Brain pericyte (primary cell): ENCODE results near the gene ADAMTS16.

Experiments used
- DNase-seq: peaks from one replicate; pipeline ENCODE4 v3.0.0-alpha.2; 2012; ENCODE audit warnings: low read depth, low spot score

Gene ADAMTS16

DNA sequence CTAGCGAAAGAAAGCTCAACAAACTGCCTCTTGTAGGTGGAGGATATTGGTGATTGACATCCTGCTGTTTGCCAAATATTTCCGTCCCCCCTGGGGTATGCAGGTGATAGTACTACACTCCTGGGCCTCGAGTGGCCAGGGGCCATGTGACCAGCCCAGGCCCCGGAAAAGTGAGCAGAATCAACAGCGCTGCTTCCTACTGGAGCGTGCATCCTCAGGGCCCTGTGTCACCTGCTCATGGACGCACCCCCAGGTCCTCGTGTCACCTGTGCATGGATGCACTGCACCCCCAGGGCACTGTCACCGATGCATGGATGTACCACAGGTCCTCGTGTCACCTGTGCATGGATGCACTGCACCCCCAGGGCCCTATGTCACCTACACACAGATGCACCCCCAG, 43.8 kb downstream of the ADAMTS16 start:
- DNase-seq: no peak

DNA sequence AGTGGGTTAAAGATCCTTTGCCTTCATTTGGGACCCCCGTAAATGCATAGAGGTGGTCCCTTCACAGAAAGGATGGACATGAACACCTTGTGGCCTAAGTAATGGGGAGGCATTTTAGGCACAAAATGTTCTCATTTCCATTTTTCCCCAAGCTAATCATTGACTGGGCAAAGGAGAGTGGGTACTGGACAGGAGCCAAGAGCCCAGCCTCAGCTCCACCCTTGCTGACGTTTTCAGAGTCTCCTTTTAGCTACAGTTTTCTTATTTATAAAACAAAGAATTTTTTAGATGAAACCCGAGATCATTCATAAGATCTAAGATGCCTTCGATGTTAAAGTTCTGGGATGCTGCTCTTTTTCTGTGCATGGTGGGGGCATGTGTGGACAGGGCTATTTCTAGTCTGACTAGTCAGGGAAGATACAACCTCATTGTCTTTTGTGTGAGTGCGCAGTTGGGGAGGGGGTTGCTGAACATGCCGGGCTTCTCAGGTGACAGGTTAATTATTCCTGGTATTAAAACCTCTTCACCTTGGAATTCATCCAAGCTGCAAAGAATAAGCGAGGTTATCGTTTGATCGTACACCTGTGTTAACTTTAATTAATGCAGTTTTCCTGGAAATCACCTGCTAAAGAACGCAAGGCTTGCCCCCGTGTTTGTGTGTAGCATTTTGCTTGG, 48.4 kb downstream of the ADAMTS16 start:
- DNase-seq: no peak

DNA sequence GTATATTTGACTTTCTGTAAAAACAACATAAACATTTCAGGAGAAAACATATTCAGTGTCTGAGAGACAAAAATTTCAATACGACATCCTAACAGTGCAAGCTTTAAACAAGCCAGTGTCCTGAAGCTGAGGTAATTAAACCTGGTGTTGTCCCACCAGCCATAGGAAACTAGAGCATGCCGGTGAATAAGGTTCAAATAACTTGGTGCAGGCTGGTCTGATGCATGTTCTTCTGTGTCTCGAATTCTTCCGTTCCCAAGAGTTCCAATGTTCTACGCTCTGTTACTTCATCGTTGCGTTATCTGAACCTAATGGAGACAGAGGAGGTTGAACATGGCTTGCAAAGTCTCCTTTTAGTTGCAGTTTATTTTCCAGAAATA, 48.9 kb downstream of the ADAMTS16 start:
- DNase-seq: no peak

DNA sequence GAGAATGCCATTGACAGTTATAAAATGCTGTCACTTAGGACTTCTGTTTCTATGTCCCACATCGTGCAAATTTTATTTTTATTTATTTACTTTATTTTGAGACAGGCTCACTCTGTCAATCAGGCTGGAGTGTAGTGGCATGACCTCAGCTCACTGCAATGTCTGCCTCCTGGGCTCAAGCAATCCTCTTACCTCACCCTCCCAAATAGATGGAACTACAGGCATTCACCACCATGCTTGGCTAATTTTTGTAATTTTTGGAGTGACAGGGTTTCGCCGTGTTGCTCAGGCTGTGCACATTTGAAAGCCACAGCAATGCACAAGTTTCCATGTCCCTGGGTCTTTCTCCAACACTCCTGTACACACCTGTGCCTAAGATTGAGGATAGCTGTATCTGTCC, 51.8 kb downstream of the ADAMTS16 start:
- DNase-seq: no peak

DNA sequence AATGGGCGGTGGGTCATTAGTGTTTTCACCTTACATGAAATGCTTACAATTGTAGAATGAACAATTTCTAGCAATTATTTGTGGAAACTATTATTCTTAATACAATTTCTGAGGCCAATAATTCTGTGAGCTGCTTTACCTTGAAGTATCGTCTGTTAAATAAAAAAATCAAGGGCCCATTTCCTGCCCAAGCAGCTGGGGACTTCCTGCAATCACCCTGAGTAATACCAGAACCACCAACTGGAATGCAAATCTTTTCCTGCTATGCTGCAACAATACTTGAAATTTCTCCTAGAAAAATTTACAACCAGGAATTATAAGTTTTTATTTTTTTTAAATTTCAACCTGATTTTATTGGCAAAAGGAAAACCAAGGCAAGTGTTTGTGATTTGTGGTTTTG, 52.6 kb downstream of the ADAMTS16 start:
- no peak for DNase-seq

DNA sequence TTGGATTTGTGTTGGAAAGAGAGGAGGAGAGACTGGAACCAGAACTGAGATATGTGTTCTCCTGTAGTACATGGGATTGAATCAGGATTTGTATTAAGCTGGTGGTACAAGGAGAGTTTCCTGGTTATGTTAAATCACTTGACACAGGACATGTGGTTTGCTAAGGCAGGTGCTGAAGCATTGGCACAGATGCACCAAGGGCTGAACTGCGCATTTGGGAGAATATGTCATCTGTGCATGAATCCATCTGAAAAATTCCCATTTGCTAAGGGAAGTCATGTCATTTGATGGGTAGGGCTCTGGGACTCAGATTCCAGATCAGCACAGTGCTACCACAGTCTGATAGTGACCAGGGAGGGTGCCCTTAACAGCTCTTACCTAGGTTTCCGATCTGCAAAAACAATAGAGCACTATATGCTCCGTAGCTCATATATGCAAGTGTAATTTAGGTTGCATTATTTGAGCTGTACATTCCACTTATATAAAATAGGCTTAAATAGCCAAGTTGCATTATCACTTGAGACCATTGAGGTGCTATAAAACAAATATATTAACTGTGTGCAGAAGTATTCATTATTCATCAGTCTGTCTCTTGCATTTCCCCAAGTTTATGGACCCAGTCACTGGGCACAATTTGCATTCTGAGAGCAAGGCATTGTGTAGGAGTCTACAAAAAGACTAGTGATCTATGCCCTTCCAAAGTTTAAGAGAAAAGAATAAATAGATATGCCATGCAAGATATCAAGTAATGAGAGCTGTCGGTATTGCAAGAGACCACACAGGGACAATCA, 55.2 kb downstream of the ADAMTS16 start:
- DNase-seq: no peak

DNA sequence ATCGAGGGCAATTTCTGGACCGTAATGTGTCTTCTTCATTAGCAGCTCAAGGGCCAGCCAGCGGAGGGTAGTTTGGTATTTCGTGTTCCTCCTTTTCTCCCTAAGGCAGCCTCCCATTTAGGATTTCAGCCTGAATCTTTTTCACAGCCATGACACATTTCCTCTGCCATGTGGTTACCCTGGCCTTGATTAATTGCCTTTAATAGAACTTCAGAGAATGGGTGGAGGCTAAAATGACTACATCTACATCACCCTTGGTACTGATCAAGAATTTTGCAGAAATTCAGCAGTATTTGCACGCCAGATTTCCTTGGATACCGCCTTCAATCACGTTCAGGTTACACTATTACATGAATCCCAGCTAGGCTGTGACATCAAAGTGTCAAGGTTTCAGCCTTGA, 58.0 kb downstream of the ADAMTS16 start:
- DNase-seq: no peak

DNA sequence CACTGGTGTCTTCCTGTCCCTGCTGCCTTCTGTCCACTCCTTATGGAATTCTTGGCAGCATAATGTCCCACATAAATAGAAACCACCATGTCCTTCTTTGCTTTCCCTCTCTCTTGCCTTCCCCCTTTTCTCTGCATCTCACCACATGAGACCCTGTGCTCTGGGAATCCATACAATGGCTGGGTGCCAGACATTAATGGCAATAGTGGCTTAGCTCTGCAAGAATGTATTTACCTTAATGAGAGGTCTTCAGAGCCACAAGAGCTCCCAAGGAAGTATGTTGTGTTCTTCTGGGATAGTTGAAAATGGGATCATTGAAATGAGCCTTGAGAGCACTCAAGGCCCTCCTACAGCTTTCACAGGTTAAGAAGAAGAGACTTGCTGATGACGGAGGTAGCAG, 58.7 kb downstream of the ADAMTS16 start:
- DNase-seq: no peak

DNA sequence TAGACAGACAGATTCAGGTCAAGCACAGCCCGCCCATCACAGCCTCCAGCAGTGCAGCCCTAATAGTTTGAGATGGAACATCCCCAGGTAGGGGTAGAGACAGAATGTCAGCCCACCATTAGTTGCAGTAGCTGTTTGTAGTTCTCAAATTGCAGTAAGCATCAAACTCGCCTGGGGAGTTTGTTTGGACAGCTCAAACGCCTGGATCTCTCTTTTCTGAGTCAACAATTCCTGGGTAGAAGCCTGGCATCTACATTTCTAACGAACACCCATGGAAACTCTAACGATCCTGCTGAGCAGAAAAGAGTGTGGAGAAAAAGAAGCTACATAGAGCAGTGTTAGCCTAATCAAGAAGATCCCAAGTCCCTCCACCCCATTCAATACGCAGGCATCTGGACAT, 59.4 kb downstream of the ADAMTS16 start:
- DNase-seq: no peak

DNA sequence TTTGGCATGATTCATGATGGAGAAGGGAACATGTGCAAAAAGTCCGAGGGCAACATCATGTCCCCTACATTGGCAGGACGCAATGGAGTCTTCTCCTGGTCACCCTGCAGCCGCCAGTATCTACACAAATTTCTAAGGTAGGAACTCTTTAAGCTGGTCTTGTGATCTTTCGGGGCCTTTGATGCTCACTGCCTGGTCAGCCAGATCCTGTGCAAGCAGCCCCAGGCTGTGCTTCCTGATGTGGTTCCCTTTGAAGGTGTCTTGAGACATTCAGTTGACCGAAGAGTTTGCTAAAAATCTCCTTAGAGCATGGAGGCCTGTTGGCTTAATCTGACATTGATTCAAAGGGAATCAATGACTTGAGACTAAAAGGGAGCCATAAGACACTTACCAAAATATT, 60.0 kb downstream of the ADAMTS16 start:
- DNase-seq: no peak

DNA sequence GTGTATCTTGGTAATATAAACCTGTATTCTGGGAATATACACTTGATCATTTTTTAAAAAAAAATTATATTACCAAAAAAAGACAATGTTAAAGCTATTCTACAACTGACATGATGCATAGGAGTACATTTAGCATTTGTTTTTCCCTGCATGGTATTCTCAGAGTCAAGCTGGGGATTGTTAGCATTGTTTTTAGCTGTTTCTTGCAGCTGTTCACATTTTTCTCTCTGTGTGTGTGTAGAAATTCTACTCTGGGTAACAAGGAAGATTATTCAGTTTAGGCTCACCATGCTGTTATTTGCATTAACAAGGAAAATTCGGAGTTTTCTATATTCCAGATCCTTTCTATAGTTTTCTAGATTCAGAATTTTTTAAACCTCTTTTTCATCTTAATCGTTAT, 62.2 kb downstream of the ADAMTS16 start:
- no peak for DNase-seq

DNA sequence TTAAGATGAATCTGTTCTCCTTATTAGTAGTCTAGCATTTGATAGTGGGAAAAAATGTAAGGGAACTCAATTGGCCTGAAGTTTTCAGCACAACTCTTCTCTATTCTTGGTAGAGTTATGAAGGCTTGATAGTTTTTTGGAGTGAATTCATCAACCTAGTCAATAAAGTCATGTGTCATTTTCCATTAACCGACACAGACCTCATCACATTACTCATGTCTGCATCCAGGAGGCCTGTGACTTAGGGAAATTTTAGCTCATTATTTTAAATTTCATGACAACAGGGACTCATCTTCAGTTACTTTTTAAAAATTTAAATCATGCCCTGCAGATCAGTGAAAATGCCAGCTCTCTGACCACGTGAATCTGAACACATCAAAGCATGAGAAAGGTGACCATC, 63.3 kb downstream of the ADAMTS16 start:
- DNase-seq: no peak

DNA sequence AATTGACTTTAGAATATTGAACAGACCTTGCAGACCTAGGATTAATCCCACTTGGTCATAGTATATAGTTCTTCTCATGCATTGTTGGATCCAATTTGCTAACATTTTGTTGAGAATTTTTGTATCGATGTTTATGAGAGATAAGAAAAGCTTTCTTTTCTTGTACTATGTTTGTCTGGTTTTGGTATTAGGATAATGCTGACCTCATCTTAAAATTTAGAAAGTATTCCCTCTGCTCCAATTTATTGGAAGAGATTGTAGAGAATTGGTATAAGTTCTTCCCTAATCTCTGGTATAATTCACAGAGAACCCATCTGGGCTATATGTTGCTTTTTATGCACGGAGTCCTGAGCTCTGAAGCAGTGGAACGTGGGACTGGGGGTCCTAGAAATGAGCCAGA, 67.7 kb downstream of the ADAMTS16 start:
- no peak for DNase-seq

DNA sequence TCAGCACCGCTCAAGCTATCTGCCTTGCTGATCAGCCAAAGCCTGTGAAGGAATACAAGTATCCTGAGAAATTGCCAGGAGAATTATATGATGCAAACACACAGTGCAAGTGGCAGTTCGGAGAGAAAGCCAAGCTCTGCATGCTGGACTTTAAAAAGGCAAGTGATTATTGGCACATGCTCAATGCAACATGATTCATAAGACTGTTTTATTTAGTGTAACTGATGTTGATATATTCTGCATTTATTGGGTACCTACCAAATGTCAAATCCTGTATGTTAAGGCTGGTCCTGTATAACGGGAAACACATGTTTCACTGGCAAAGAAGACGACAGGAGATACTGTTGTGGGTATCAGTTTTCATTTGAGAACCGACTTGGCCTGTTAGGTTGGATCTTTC, 69.0 kb downstream of the ADAMTS16 start:
- DNase-seq: peak; percentile 31

DNA sequence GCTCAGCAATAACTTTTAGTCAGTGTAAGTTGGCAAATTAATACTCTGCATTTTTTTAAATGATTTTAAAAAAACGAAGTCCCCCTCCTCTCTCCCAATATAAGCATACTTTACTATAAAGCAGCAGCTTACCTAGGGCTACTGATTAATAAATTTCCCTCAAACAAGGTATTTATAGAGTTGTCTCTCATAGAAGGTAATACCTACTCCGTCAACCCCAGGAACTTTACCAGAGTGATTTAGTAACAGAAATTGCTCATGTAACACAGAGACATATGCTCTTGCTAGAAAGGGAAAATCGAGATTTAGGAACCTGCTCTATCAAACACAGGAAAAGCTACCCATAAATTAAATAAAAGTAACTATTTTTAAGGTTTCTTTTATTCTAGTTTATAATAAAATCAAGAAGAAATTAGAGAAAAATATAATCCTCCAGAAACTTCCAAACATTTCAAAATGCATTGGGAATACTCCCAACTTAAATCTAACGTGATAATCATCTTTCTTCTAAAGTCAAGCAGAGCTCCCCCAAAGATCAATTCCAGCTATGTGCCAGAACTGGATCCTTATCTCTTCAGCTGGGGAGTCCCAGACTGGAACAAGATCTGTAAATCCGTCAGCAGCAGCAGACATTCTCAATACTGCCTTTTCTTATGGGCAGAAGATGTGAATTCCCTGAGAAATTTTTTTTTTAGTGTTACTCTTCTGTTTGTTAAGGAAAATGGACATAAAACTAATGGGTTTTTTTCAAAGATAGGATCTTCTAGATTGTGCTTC, 69.6 kb downstream of the ADAMTS16 start:
- DNase-seq: no peak

DNA sequence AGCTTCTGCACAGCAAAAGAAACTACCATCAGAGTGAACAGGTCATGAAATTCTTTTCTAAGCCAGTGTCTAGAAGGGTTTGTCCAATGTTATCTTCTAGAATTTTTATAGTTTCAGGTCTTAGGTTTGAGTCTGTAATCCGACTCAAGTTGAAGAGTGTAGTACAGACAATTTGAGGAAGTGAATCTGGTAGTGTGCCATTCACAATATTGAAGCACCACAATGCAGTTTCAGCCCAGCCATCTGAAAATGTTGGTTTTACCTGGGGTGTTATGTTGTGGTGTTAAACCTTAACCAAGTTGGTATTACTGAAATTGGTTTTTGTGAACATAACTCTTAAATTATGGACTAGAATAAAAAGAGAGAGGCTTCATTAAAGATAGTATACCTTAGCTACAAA, 77.2 kb downstream of the ADAMTS16 start:
- DNase-seq: no peak

DNA sequence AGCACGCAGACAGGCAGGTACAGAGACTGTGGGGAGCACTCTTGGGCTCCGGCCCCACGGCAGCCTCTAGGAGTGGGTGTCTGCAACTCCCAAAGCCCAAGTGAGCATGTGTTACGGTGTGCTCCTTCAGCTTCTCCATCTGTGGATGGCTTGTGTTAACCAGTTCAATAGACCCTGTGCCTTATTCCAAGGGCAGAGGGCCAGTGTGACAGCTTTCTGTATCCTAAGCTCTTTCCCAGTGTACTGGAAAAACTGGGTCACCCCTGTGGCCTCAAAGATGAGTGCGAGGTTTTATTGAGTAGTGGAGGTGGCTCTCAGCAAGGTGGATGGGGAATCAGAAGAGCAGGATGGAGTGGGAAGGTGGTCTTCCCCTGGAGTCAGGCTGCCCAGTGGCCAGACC, 78.3 kb downstream of the ADAMTS16 start:
- DNase-seq: no peak

DNA sequence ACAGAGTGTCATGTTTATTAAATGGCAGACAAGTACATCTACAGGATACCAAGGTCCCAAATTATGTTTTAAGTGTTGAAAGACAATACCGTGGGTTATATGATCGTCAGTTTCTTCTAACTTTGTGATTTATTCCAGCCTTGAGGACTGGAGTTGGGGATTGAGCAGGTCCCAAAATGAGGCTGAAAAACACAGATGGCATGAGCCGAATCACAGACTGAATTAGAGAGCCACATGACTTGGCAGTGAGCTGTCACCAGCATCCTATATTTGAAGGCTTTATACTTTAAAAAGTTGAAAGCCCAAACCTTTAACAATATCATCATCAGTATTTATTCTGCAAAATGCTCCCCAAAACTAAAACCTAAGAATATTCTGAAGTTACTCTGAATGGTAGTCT, 79.4 kb downstream of the ADAMTS16 start:
- no peak for DNase-seq

DNA sequence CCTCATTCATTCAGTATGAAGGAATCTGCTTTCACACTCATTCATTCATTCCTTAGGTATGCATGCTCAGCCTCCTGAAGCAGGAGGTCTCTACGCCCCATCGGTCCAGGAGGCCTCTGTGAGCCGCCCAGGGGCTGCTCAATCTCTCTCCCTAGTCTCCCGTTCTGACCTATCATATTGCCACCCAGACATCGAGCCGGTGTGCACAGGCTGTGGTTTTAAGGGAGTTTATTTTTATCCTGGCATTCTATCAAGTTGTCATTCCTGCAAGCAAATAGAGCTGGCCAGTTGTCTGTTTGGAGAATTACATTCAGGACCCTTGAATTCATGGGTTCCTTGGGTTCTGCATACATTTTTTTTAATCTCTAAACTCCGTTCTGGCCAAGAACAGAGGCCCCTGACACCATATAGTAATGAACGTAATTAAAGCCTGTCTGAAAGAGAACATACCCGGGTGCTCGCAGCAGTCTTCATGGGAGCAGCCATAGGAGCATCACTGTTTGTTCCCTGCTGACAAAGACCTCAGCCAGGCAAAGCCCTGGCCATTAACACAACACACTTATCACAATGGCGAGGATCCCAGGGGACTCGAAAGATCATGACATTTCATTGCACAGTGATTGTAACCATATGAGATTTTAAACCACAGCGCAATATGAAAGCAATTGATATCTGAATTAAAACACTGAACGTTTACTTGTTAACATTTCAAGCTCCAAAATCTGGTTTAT, 80.9 kb downstream of the ADAMTS16 start:
- DNase-seq: no peak

DNA sequence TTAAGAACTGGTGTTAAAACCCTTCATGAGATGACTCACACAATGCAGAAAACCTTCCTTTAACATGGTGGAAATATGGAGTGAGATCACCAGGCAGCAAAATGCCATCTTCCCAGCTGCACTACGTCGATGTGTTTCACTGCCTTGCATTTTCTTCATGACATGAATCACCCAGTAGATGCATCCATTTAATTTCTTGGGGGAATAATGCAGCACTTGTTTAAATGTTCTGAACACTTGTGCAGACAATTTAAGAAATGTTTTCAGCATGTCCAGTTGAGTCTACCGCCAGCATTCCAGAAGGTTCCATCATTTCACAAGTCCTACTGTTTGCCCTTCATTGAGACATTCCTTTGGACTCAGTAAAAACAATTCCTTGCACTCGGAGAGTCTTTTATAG, 81.6 kb downstream of the ADAMTS16 start:
- no peak for DNase-seq

DNA sequence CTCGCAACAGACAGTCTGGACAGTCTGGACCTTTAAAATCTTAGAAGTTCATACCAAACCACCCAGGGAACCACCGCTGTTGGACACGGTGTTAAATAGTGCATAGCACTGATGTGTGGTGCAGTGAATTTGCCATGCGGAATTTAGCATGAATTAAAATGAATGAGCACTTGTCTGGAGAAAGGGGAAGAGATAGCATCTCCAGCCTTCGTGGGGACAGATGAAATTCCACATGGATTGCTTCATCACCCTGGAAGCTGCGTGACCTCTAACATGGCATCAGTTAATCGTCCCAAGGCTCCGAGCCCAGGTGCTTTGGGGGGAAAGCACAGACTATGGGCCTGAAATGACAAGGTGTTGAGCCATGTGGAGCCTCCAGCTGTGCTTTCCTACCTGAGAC, 91.4 kb downstream of the ADAMTS16 start:
- DNase-seq: no peak

DNA sequence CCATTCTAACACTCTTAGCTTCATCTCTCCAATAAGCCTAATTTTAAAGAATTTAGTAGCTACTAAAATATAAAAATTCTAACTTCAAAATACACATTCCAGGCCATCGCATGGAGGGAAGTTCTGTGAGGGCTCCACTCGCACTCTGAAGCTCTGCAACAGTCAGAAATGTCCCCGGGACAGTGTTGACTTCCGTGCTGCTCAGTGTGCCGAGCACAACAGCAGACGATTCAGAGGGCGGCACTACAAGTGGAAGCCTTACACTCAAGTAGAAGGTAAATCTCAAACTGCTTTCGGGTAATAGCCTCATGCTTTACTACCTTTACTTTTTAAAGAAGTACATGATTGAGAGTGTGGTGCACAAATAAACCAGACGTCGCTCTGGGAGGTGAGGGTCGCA, 94.8 kb downstream of the ADAMTS16 start:
- DNase-seq: no peak
